ENCODE data around the gene C2orf72. TPM values are rescaled to one million over a fixed set of nuclear protein-coding genes. Genes with fewer than 3 reads are reported as not detected.

The C2orf72 gene
- total and polyA plus RNA-seq, 2 of the 13 experiments (the other 11 are each of a cell fraction or from before 2014, with no cell fraction given) = 147 to 203 TPM

DNA sequence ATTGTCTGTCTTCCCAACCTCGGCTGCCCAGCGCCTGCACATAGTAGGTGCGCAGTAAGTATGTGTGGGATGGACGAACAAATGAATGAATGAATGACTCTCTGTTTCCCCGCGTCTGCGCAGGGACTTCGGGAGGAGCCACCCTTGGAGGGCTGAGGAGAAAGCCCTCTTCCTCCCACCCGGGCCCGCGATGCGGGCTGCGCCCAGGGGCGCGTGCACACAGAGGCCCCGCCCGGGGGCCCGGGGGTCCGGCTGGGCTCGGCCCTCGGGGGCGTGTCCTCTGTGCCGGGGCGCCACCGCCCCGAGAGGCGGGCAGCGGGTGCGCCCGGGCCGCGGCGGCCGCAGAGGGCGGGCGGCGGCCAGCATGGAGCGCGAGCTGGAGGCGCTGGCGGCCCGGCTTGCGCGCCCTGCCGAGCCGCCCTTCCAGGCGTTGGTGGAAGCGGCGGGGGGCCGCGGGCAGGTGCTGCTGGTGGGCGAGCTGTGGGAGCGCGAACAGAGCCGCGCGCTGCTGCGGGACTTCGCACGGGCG, at the start of gene C2orf72 (continued):
- TF ChIP-seq ZNF558 (CRISPR knock-in tag; IDR thresholded peaks at IDR 0.05; ENCODE audit: borderline replicate concordance) (peak; percentile 39; the same call in 1 of the 2 replicates), HNRNPUL1 (IDR thresholded peaks at IDR 0.05; ENCODE audit: low read depth, low read length) (no peak), GATAD1 (CRISPR knock-in tag; IDR thresholded peaks at IDR 0.05) (no peak), ZNF839 (CRISPR knock-in tag; IDR thresholded peaks at IDR 0.05; ENCODE audit: borderline replicate concordance) (no peak), KDM1A (CRISPR knock-in tag; IDR thresholded peaks at IDR 0.05) (no peak), ARNTL (CRISPR knock-in tag; IDR thresholded peaks at IDR 0.05) (no peak), NCOA1 (CRISPR knock-in tag; IDR thresholded peaks at IDR 0.05) (no peak), MAFK (conservative IDR thresholded peaks at IDR 0.05 in 1 of 2, IDR thresholded peaks at IDR 0.05 in 1 of 2; ENCODE audit: low read length in 2 of 2) (no peak), ZNF235 (CRISPR knock-in tag; IDR thresholded peaks at IDR 0.05; ENCODE audit: borderline replicate concordance) (no peak), MED8 (CRISPR knock-in tag; IDR thresholded peaks at IDR 0.05; ENCODE audit: insufficient replicate concordance) (peak; percentile 16), HDAC2 (CRISPR knock-in tag; IDR thresholded peaks at IDR 0.05) (no peak; the same call in 1 of the 2 replicates), ZNF296 (CRISPR knock-in tag; conservative IDR thresholded peaks at IDR 0.05) (no peak), TOPORS (CRISPR knock-in tag; IDR thresholded peaks at IDR 0.05) (no peak), ZNF3 (CRISPR knock-in tag; IDR thresholded peaks at IDR 0.05) (no peak), ZBTB7B (CRISPR knock-in tag; IDR thresholded peaks at IDR 0.05) (peak; percentile 61; the same call in 1 of the 2 replicates), CEBPB (IDR thresholded peaks at IDR 0.05; ENCODE audit: borderline replicate concordance, low read depth, low read length) (no peak), ARNT (IDR thresholded peaks at IDR 0.05) (no peak)
- TF ChIP-seq, protein P1, sequence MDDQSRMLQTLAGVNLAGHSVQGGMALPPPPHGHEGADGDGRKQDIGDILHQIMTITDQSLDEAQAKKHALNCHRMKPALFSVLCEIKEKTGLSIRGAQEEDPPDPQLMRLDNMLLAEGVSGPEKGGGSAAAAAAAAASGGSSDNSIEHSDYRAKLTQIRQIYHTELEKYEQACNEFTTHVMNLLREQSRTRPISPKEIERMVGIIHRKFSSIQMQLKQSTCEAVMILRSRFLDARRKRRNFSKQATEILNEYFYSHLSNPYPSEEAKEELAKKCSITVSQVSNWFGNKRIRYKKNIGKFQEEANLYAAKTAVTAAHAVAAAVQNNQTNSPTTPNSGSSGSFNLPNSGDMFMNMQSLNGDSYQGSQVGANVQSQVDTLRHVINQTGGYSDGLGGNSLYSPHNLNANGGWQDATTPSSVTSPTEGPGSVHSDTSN (CRISPR knock-in tag; IDR thresholded peaks at IDR 0.05; ENCODE audit: borderline replicate concordance) = peak; percentile 70; the same call in 1 of the 2 replicates
- TF ChIP-seq, protein P2, sequence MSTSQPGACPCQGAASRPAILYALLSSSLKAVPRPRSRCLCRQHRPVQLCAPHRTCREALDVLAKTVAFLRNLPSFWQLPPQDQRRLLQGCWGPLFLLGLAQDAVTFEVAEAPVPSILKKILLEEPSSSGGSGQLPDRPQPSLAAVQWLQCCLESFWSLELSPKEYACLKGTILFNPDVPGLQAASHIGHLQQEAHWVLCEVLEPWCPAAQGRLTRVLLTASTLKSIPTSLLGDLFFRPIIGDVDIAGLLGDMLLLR (CRISPR knock-in tag; IDR thresholded peaks at IDR 0.05) = no peak
- TF ChIP-seq, protein P3, sequence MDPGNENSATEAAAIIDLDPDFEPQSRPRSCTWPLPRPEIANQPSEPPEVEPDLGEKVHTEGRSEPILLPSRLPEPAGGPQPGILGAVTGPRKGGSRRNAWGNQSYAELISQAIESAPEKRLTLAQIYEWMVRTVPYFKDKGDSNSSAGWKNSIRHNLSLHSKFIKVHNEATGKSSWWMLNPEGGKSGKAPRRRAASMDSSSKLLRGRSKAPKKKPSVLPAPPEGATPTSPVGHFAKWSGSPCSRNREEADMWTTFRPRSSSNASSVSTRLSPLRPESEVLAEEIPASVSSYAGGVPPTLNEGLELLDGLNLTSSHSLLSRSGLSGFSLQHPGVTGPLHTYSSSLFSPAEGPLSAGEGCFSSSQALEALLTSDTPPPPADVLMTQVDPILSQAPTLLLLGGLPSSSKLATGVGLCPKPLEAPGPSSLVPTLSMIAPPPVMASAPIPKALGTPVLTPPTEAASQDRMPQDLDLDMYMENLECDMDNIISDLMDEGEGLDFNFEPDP (CRISPR knock-in tag; conservative IDR thresholded peaks at IDR 0.05) = no peak
- TF ChIP-seq, protein P4, sequence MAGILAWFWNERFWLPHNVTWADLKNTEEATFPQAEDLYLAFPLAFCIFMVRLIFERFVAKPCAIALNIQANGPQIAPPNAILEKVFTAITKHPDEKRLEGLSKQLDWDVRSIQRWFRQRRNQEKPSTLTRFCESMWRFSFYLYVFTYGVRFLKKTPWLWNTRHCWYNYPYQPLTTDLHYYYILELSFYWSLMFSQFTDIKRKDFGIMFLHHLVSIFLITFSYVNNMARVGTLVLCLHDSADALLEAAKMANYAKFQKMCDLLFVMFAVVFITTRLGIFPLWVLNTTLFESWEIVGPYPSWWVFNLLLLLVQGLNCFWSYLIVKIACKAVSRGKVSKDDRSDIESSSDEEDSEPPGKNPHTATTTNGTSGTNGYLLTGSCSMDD (CRISPR knock-in tag; IDR thresholded peaks at IDR 0.05) = no peak
- TF ChIP-seq, protein P5, sequence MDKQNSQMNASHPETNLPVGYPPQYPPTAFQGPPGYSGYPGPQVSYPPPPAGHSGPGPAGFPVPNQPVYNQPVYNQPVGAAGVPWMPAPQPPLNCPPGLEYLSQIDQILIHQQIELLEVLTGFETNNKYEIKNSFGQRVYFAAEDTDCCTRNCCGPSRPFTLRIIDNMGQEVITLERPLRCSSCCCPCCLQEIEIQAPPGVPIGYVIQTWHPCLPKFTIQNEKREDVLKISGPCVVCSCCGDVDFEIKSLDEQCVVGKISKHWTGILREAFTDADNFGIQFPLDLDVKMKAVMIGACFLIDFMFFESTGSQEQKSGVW (CRISPR knock-in tag; IDR thresholded peaks at IDR 0.05; ENCODE audit: borderline replicate concordance) = no peak
- TF ChIP-seq, protein P6, sequence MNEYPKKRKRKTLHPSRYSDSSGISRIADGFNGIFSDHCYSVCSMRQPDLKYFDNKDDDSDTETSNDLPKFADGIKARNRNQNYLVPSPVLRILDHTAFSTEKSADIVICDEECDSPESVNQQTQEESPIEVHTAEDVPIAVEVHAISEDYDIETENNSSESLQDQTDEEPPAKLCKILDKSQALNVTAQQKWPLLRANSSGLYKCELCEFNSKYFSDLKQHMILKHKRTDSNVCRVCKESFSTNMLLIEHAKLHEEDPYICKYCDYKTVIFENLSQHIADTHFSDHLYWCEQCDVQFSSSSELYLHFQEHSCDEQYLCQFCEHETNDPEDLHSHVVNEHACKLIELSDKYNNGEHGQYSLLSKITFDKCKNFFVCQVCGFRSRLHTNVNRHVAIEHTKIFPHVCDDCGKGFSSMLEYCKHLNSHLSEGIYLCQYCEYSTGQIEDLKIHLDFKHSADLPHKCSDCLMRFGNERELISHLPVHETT (CRISPR knock-in tag; conservative IDR thresholded peaks at IDR 0.05) = 0 out of 2 replicates have a peak, but pooled peaks have one; percentile 34

Measured in HepG2 (cell line).